ENCODE results near the gene BRCC3. TPM values are rescaled to one million over a fixed set of nuclear protein-coding genes. Genes with fewer than 3 reads are reported as not detected.

Gene BRCC3
- polyA plus RNA-seq, 1 donor from 2014 or later = 28.1 TPM

- Histone ChIP-seq H3K4me3 (ENCODE audit: low read length) (no peak overlapping the region), H3K4me2 (ENCODE audit: low read length) (no peak overlapping the region), H3K27ac (ENCODE audit: low read length) (no peak overlapping the region), H3K9me3 (ENCODE audit: low read length) (no peaks in the 10 kb centered on the region), H3K27me3 (ENCODE audit: insufficient read depth, low read depth, low read length) (no peaks in the 10 kb centered on the region), H3K79me2 (replicated peaks; ENCODE audit: insufficient read depth, low read length) (no peaks in the 10 kb centered on the region), H4K20me1 (ENCODE audit: insufficient read depth) (no peaks in the 10 kb centered on the region), H3F3A (ENCODE audit: insufficient read depth, low read length, poor library complexity, severe bottlenecking) (no peaks in the 10 kb centered on the region), H3K36me3 (ENCODE audit: insufficient read depth, low read length) (no peaks in the 10 kb centered on the region), H3K9me2 (ENCODE audit: insufficient read depth, low read length) (no peaks in the 10 kb centered on the region), H2AFZ (ENCODE audit: low read depth, low read length) (no peak overlapping the region), H3K9ac (ENCODE audit: low read length) (no peak overlapping the region)
- no peak for TF ChIP-seq POLR2AphosphoS5 (IDR thresholded peaks at IDR 0.05)
- no peak for TF ChIP-seq MXI1 (conservative IDR thresholded peaks at IDR 0.05; ENCODE audit: poor library complexity, severe bottlenecking)
- TF ChIP-seq RAD21 (conservative IDR thresholded peaks at IDR 0.05) = no peak
- no peak for TF ChIP-seq TAF1 (IDR thresholded peaks at IDR 0.05; ENCODE audit: low read depth)
- TF ChIP-seq EP300 (conservative IDR thresholded peaks at IDR 0.05; ENCODE audit: poor library complexity, severe bottlenecking) = no peak
- TF ChIP-seq EZH2 (IDR thresholded peaks at IDR 0.05; ENCODE audit: borderline replicate concordance, insufficient read depth, low read length, poor library complexity, severe bottlenecking) = no peak
- TF ChIP-seq SMC3 (conservative IDR thresholded peaks at IDR 0.05; ENCODE audit: poor library complexity) = no peak
- TF ChIP-seq REST (IDR thresholded peaks at IDR 0.05; ENCODE audit: borderline replicate concordance) = no peak
These were observed 37.1 kb downstream of the BRCC3 start for GRCh38 chrX:155108427-155108826.

- no peak for TF ChIP-seq POLR2AphosphoS5 (IDR thresholded peaks at IDR 0.05)
- TF ChIP-seq CTCF (IDR thresholded peaks at IDR 0.05; ENCODE audit: poor library complexity, severe bottlenecking) = no peak
- no peak for TF ChIP-seq SMC3 (conservative IDR thresholded peaks at IDR 0.05; ENCODE audit: poor library complexity)
- no peaks in the 10 kb centered on the region for H3K36me3 ChIP-seq (ENCODE audit: insufficient read depth, low read length)
These were observed 40.9 kb downstream of the BRCC3 start for GRCh38 chrX:155112171-155112570.

GRCh38 chrX:155113097-155113496 lies 41.8 kb downstream of the BRCC3 start:
- no peaks in the 10 kb centered on the region for H3K79me2 ChIP-seq (replicated peaks; ENCODE audit: insufficient read depth, low read length)
- no peak overlapping the region for H3K4me2 ChIP-seq (ENCODE audit: low read length)
- no peak overlapping the region for H2AFZ ChIP-seq (ENCODE audit: low read depth, low read length)
- no peaks in the 10 kb centered on the region for H3K27me3 ChIP-seq (ENCODE audit: insufficient read depth, low read depth, low read length)
- no peaks in the 10 kb centered on the region for H4K20me1 ChIP-seq (ENCODE audit: insufficient read depth)
- H3K9me3 ChIP-seq (ENCODE audit: low read length) = no peaks in the 10 kb centered on the region
- H3K4me3 ChIP-seq (ENCODE audit: low read length) = no peak overlapping the region
- H3K27ac ChIP-seq (ENCODE audit: low read length) = no peak overlapping the region
- no peaks in the 10 kb centered on the region for H3K9me2 ChIP-seq (ENCODE audit: insufficient read depth, low read length)
- H3K36me3 ChIP-seq (ENCODE audit: insufficient read depth, low read length) = no peaks in the 10 kb centered on the region
- TF ChIP-seq SMC3 (conservative IDR thresholded peaks at IDR 0.05; ENCODE audit: poor library complexity) (no peak), TAF1 (IDR thresholded peaks at IDR 0.05; ENCODE audit: low read depth) (no peak), POLR2AphosphoS5 (IDR thresholded peaks at IDR 0.05) (no peak), MXI1 (conservative IDR thresholded peaks at IDR 0.05; ENCODE audit: poor library complexity, severe bottlenecking) (no peak), REST (IDR thresholded peaks at IDR 0.05; ENCODE audit: borderline replicate concordance) (no peak), EP300 (conservative IDR thresholded peaks at IDR 0.05; ENCODE audit: poor library complexity, severe bottlenecking) (no peak), EZH2 (IDR thresholded peaks at IDR 0.05; ENCODE audit: borderline replicate concordance, insufficient read depth, low read length, poor library complexity, severe bottlenecking) (no peak)
- H3K9ac ChIP-seq (ENCODE audit: low read length) = no peak overlapping the region
- no peaks in the 10 kb centered on the region for H3F3A ChIP-seq (ENCODE audit: insufficient read depth, low read length, poor library complexity, severe bottlenecking)

More at GRCh38 chrX:155112171-155112570, 40.9 kb downstream of the BRCC3 start:
- no peak overlapping the region for H2AFZ ChIP-seq (ENCODE audit: low read depth, low read length)
- no peaks in the 10 kb centered on the region for H3K9me2 ChIP-seq (ENCODE audit: insufficient read depth, low read length)
- H3K4me3 ChIP-seq (ENCODE audit: low read length) = no peak overlapping the region
- no peak overlapping the region for H3K27ac ChIP-seq (ENCODE audit: low read length)
- no peak overlapping the region for H3K9ac ChIP-seq (ENCODE audit: low read length)
- no peak overlapping the region for H3K4me2 ChIP-seq (ENCODE audit: low read length)
- H3K9me3 ChIP-seq (ENCODE audit: low read length) = no peaks in the 10 kb centered on the region
- no peaks in the 10 kb centered on the region for H3K27me3 ChIP-seq (ENCODE audit: insufficient read depth, low read depth, low read length)
- H3K79me2 ChIP-seq (replicated peaks; ENCODE audit: insufficient read depth, low read length) = no peaks in the 10 kb centered on the region
- H3F3A ChIP-seq (ENCODE audit: insufficient read depth, low read length, poor library complexity, severe bottlenecking) = no peaks in the 10 kb centered on the region
- no peaks in the 10 kb centered on the region for H4K20me1 ChIP-seq (ENCODE audit: insufficient read depth)
